ENCODE data around the gene SEMA4A.
"Not testable (repeated sequence)": the region's sequence is repeated elsewhere in the genome, so short reads cannot be mapped to it uniquely, and the experiment has no call there.

SEMA4A gene

GRCh38 chr1:156153362-156153761 is at the start of gene SEMA4A:
Gene SEMA4A, plus strand, starts transcription at chr1:156153585. Its CDS starts 994 bp downstream, at chr1:156154579.
- DNase-seq (ENCODE audit: low read depth in 2 of 2, low spot score in 1 of 2): no peak

DNA sequence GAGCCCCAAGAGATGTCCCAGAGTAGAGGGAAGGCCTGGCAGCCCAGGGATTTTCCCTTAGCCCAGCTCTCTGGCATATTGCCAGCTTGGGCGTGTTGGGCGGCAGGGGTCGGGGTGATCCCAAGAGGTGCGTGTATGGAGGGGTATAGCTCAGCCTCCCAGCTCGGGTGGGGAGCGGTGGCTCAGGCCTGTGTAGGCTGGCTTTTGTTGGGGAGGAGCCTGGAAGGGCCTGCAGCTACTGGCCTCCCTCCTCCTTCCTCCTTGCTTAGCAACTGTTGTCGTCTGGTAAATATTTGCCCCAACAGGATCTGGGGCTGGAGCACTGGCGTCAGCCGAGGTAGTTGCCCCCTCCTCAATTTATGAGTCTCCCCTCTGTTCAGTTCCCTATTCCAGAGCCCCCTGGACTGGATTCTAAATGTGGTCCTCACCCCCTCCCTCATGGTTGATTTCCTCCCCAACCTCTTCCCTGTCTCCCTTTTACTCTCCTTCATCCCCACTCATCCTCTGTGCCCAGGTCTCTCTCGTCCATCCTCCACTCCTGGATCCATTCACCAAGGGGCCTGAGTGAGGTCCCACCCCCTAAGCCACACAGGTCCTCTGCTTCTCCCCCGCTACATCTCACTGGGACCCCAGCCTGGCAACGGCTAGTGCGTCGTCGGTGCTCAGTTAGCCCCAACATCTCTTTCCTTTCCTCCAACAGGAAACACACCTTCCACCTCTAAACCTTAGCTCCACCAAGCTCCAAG is 49.1 kb upstream of the SEMA4A start:
- DNase-seq (ENCODE audit: low read depth in 2 of 2, low spot score in 1 of 2): no peak

DNA sequence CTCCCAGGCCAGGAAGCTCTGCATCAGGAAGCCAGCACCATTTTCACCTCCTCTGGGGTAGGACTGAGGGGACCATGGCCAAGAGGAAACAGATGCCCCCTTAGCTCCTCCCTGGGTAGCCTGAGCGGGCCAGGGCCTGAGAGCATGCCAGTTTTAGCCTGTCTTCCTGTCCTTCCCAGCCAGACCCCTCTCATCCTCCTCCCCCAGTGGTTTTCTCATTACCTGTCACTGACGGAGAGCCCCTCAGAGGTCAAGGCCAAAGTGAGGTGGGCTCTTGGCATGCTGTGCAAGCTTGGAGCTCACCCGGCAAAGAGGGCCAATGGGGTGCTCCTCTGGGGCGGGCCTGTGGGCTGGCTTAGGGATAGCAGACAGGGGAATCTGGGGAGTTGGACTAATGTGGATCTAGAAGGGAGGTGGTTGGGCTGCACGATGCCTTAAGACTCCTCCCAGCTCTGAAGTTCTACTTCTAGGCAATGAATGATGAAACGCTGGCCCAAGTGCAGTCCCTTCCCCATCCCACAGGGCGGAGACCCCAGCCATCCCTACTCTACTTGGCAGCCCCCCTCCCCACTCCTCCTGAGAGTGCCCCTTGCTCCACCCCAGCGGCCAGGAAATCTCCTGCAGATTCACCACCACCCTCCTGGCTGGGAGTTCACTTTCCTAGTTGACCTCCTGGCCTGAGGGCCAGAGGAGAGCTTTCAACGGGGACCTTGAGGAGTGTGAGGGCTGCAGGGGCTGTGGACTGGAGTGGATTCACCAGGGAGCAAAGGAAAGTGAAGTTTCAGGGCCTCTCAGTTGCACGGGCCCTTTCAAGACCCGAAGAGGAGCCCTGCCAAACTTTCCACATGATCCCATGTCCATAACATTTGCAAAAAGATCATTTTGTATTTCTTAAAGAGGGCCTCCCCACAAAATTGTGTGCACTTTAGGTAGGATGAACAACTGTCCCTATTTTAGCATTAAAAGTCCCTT is 48.2 kb upstream of the SEMA4A start:
- no peak for DNase-seq (ENCODE audit: low read depth in 2 of 2, low spot score in 1 of 2)

DNA sequence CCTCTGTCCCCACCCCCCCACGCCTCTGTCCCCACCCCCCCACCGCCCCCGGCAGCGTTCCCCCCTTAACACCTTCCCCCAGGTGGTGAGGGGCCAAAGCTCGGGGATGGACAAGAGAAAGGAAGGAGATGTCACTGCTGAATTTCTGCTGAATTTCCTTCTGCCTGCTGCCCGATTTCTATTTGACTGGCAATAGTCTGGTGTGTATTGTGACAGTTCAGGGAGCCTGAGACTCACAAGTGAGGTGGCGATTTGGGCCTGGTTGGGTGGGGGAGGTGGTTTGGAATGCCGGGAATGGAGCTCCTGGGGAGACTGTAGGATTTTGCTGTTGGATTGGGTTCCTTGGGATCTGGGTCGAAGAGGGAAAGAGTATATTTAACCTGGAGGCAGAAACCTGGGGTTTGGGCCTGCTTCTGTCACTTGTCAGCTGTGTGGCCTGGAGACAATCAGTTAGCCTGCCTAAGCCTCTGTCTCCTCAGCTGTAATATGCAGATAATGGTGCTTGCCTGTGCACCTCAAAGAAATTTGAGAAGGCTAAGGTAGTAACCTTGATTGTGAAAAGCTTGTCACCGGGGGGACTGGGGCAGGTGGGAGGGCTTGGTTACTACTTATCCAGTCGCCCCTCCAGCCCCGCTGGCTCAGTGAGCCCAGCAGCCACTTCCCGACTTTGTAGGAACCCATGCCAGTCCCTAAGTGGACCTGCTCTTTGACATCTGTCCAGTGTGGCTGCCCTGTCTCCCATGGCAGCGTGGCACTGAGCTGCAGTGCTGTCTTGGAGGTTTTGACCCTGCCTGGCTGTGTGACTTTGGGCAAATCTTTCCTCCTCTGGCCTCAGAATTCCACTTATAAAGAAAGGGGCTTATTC is 46.5 kb upstream of the SEMA4A start:
- no peak for DNase-seq (ENCODE audit: low read depth in 2 of 2, low spot score in 1 of 2)

GRCh38 chr1:156108057-156108456 is 45.3 kb upstream of the SEMA4A start:
- no peak for DNase-seq (ENCODE audit: low read depth in 2 of 2, low spot score in 1 of 2)

GRCh38 chr1:156108664-156109241 is 44.6 kb upstream of the SEMA4A start:
- no peak for DNase-seq (ENCODE audit: low read depth in 2 of 2, low spot score in 1 of 2)

DNA sequence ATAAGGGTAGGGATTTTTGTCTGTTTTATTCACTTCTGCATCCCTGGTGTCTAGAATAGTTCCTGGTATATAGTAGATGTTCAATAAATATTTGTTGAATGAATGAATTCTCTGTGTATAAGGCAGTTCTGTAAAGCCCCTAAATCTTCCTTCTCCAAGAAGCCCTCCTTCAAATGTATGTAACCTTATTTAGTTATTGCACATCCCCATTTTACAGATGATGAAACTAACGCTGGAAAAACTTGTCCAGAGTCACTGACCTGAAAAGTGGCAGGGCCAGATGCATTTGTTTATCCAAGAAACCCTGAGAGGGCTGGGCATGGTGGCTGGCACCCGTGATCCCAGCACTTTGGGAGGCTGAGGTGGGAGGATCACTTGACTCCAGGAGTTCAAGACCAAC is 43.1 kb upstream of the SEMA4A start:
- no peak for DNase-seq (ENCODE audit: low read depth in 2 of 2, low spot score in 1 of 2)

GRCh38 chr1:156111355-156111962 is 41.9 kb upstream of the SEMA4A start:
- no peak for DNase-seq (ENCODE audit: low read depth in 2 of 2, low spot score in 1 of 2)

GRCh38 chr1:156112276-156113137 is 40.9 kb upstream of the SEMA4A start:
- DNase-seq (ENCODE audit: low read depth in 2 of 2, low spot score in 1 of 2): no peak

- DNase-seq (ENCODE audit: low read depth in 2 of 2, low spot score in 1 of 2): no peak
These were observed 40.0 kb upstream of the SEMA4A start for GRCh38 chr1:156113282-156113950.

- peak; percentile 57 to 78 for DNase-seq (ENCODE audit: low read depth in 2 of 2, low spot score in 1 of 2)
These were observed 39.1 kb upstream of the SEMA4A start, which contains the start of gene LMNA for GRCh38 chr1:156114101-156114918. Gene LMNA, plus strand, starts transcription at chr1:156114711. Its CDS starts 208 bp downstream, at chr1:156114919.

- DNase-seq (ENCODE audit: low read depth in 2 of 2, low spot score in 1 of 2): no peak
These were observed 38.4 kb upstream of the SEMA4A start for GRCh38 chr1:156114919-156115513.

DNA sequence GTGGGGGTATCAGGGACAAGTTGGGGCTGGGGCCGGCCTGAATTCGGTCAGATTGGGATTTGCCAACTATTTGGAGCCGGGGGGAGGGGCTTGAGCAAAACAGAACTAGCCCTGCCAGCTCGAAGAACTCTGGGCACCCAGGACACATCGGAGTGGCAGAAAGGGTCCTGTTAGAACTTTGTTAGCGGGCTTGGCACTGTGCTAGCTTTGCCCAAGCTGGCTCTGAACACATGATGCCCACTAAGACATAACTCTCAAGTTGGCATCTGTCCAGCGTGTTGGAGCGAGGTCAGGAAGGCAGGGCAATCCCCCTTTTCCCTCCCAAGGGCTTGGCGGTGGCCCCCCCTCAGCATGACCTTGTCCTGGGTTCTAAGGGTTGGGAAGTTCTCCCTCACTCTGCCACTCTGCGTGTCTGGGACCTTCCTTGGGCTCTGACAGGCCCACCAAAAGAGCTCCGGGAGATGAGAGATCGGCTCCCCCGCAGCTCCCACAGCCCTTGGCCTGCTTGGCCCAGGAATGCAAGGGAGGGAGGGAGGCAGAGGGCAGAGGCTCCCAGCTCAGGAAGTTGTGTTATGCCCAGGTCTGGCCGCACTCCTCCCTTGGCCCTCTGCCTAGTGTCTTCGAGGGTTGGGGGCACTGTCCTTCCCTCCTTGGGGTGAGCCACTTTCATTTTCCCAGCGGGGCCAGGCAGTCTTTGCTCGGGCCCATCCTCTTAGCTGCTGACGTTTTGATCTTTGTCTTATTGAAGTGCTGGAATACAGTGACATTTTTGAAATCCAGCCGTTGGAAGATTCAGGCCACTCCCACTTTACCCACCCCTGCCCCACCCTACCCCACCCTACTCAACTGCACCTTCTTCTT is 37.6 kb upstream of the SEMA4A start:
- no peak for DNase-seq (ENCODE audit: low read depth in 2 of 2, low spot score in 1 of 2)

GRCh38 chr1:156116731-156117130 is 36.7 kb upstream of the SEMA4A start:
- not testable (repeated sequence) for DNase-seq (ENCODE audit: low read depth in 2 of 2, low spot score in 1 of 2)

DNA sequence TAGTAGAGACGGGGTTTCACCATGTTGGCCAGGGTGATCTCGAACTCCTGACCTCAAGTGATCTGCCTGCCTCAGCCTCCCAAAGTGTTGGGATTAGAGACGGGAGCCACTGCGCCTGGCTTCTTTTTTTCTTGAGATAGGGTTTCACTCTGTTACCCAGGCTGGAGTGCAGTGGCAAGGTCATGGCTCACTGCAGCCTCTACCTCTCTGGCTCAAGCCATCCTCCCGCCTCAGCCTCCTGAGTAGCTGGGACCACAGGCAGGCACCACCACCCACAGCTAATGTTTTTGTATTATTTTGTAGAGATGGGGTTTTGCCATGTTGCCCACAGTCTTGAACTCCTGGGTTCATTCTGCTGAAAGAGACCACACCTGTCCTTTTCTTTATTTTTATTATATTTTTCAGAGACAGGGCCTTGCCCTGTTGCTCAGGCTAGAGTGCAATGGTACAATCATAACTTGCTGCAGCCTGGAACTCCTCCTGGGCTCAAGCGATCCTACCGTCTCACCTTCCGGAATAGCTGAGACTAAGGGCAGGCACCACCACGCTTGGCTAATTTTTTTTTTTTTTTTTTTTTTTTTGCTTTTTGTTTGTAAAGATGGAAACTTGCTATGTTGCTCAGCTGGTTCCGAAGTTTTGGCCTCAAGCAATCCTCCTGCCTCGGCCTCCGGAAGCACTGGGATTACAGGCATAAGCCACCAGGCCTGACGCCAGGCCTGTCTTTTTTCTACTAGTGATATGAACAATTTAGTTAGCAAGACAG is 35.8 kb upstream of the SEMA4A start:
- DNase-seq (ENCODE audit: low read depth in 2 of 2, low spot score in 1 of 2): no peak
